ENCODE data around the gene UGT1A8.
A peak's percentile ranks its signal among the peaks of the same experiment; 100 is the strongest.
"Not testable (repeated sequence)": the region's sequence is repeated elsewhere in the genome, so short reads cannot be mapped to it uniquely, and the experiment has no call there.

Gene UGT1A8

DNA sequence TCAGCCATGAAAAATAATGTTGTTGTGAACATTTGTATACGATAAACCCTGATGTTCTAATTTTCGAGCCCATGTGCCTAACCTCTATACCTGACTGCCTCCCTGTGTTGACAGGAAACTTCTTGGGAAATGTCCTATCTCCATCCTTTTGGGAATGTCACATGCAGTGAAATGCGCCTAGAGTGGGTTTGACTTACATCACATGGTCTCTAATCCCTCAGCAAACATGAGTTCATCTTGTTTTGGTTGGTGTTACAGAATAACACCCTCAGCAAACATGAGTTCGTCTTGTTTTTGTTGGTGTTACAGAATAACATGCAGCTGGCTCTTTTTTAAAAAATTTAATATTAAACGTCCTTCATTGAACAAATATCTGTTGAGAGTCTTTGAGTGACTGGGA lies 70.9 kb downstream of the UGT1A8 start:
- no peak for DNase-seq (ENCODE audit: low read depth)

DNA sequence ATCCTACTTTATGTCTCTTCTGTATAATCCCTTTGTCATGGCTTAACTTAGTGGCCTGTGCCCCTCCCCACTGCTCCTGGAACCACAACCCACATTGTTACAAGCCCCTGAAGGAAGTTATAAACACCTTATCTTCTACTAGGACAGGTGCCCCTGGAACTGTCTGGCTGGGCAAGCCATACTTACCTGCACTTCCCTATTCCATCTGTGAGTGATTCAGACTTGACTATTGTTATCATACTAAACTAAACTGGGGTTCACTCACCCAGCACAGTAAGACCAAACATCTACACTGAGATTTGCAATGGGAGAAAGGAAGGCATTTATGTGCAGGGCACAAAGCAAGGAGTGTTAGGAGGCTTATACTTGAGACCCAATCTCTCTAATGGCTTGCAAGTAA lies 71.6 kb downstream of the UGT1A8 start:
- no peak for DNase-seq (ENCODE audit: low read depth)

- no peak for DNase-seq (ENCODE audit: low read depth)
Observed at GRCh38 chr2:233689501-233689900, 72.1 kb downstream of the UGT1A8 start.

- DNase-seq (ENCODE audit: low read depth), result no peak
Observed at GRCh38 chr2:233690444-233690843, 73.0 kb downstream of the UGT1A8 start.

DNA sequence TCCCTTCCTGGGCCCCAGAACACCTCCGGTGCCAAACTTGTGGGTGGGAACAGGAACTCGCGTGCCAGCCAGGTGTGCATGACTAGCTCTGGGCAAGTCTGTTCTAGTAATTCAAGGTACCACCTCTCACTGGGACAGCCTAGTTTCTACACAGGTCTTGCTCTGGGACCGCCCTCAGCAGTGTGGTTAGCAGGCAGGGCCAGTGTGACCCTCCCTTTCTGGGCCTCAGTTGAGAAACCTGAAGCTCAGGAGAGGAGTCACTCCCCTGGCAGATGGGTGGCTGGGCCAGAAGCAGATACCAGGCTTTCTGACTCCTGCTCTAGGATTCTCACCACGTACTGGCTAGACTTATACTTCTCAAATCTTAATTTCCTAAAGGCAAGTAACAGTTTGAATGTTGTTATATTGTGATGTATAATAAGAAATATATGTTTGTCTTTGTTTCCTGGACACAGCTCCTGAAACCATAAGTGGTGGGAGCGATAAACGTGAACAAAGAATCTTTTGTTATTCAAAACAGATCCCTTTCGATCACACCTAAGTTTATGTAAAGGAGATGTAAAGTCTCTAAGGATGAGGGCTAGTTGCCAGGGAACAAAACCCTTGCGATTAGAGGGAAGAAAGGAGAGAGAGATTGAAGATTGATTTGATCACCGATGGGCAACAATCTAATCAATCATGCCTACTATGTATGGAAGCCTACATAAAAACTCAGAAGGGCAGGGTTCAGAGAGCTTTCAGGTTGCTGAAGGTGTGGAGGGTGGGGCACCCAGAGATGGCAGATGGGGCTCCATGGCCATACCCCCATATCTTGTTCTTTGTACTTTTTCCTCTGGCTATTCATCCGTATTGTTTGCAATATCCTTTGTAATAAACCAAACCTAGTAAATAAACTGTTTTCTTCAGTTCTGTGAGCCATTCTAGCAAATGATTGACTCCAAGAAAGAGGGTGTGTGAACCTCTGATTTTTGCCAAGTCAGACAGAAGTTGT lies 74.3 kb downstream of the UGT1A8 start:
- DNase-seq (ENCODE audit: low read depth), result no peak

DNA sequence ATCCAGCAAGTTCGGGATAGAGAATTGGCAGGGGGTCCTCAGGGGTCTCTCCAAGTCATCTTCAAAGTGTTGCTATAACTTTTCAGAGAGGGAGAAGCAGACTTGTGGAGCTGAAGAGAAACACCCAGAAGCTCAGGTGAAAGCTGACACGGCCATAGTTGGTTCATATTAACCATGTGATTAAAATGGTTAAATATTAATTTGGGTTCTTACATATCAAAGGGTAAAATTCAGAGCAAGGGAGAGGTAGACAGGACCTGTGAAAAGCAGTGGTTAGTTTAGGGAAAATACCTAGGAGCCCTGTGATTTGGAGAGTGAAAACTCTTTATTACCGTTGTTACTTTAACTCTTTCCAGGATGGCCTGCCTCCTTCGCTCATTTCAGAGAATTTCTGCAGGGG lies 75.2 kb downstream of the UGT1A8 start, which contains the start of gene UGT1A6:
TSS of gene UGT1A6 (plus strand) at position 243 of the 400 bp plus-strand sequence. CDS start at position 358, 115 bp downstream.
- no peak for DNase-seq (ENCODE audit: low read depth)

DNA sequence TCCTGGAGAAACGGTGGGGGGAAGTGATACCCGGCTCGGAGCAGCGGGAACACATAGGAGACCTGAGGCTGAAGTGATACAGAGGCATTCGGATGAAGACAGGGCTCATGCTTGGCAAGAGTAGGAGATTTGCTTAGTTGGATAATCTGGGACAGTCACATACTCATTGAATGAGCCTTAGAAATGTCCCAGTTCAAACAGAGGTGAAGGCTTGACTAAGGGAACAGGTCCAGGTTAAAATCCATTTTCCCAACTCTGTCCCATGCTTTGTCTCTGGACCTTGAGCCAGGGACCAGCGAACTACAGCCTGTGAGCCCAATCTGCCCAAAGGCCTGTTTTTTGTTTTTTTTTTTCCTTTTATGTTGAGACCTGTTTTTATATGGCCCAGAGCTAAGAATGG lies 76.5 kb downstream of the UGT1A8 start:
- DNase-seq (ENCODE audit: low read depth), result no peak

- no peak for DNase-seq (ENCODE audit: low read depth)
Observed at GRCh38 chr2:233698740-233699139, 81.3 kb downstream of the UGT1A8 start.

GRCh38 chr2:233699424-233700027 lies 82.1 kb downstream of the UGT1A8 start:
- DNase-seq (ENCODE audit: low read depth), result no peak

- no peak for DNase-seq (ENCODE audit: low read depth)
Observed at GRCh38 chr2:233700028-233700635, 82.7 kb downstream of the UGT1A8 start.

DNA sequence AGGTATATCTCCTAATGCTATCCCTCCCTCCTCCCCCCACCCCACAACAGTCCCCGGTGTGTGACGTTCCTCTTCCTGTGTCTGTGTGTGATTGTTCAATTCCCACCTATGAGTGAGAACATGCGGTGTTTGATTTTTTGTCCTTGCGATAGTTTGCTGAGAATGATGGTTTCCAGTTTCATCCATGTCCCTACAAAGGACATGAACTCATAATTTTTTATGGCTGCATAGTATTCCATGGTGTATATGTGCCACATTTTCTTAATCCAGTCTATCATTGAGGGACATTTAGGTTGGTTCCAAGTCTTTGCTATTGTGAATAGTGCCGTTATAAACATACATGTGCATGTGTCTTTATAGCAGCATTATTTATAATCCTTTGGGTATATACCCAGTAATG lies 83.4 kb downstream of the UGT1A8 start:
- not testable (repeated sequence) for DNase-seq (ENCODE audit: low read depth)

- no peak for DNase-seq (ENCODE audit: low read depth)
Observed at GRCh38 chr2:233702238-233702637, 84.8 kb downstream of the UGT1A8 start.

- DNase-seq (ENCODE audit: low read depth), result no peak
Observed at GRCh38 chr2:233705911-233706506, 88.6 kb downstream of the UGT1A8 start.

DNA sequence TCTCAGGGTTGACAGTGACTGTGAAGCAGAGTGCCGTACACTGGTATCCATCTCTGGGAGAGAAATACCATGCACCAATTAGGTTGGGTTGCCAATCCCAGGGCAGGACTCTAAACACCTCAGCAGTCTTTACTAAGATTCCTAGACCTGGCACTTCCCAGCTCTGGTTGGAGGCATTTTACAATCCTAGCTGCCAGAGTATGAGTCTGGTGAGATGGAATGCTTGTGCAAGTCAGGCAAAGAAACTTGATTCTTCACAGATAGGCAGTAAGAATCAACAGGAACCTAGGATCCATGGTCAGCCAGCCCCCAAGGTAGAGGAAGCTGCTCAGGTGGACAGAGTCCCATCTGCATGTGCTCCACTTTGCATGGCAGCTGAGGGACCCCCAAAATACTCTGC lies 89.3 kb downstream of the UGT1A8 start:
- DNase-seq (ENCODE audit: low read depth), result no peak

GRCh38 chr2:233707940-233708644 lies 90.7 kb downstream of the UGT1A8 start:
- no peak for DNase-seq (ENCODE audit: low read depth)

DNA sequence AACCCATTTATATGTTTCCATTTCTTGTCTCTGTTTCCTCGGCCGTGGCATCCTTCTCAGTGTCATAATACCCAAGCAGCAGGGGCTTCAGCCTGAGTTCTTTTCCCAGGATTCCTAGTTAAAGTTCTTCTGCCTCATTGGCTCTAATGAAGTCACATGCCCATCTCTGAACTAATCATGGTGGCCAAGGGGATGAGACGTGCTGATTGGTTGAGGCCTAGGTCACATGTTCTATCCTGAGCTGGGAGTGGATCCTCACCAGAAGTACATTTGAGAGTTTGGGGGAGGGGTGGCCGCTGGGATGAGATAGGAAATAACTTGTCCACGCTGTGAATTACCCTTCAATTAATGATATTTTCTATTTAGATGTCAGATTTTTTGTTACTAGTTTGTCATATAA lies 91.5 kb downstream of the UGT1A8 start:
- DNase-seq (ENCODE audit: low read depth), result no peak

DNA sequence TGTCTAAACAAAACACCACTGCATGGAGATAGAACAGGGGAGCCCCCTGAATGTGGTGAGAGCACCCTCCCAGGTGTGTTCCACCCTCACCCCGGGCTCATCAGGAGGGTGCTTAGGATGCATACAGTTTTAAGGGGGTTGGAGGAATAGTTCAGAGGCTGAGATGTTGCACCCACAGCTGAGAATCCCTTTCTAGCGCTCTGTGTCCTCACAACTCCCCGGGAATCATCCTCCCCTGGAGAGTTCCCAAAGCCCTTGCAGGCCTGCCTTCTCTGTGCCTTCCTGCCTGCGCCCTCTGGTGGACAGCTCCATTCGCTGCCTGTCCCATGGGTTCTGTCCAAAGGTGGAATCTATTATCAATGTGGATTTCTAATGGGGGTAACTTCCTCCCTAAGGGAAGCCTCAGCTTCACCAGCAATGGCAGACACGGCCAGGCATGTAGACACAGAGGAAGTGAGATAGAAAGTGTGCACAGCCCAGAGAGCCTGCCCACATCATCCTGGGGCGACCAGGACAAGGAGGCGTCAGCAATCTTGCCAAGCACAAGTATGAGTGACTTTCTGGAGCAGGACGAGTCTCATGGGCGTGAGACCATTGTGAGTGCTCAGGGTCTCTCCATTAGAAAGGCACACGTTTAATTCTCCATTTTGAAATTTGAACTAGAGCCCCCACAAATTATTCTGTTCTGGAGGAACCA lies 94.0 kb downstream of the UGT1A8 start:
- DNase-seq (ENCODE audit: low read depth), result peak; percentile 58

DNA sequence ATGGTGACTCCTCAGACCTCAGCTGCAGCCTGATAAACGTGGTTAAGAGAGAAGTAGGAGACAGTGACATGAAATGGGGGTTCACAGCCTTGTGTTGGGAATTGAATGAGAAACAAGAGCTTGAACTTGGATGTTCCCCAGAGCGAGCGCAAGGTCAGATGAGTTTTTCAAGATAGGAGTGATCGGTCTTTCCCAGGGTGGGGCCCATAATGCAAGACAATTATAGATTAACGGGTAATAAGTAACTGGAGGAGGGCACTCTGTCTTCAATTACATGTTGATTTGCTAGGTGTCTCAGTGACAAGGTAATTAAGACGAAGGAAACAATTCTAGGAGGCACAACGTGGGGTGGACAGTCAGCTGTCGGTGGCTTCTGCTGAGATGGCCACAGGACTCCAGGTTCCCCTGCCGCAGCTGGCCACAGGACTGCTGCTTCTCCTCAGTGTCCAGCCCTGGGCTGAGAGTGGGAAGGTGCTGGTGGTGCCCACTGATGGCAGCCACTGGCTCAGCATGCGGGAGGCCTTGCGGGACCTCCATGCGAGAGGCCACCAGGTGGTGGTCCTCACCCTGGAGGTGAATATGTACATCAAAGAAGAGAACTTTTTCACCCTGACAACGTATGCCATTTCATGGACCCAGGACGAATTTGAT lies 95.3 kb downstream of the UGT1A8 start, which contains the start of gene UGT1A5:
TSS of gene UGT1A5 (plus strand) at position 297 of the 651 bp plus-strand sequence. CDS start at position 382, 85 bp downstream.
- no peak for DNase-seq (ENCODE audit: low read depth)

- DNase-seq (ENCODE audit: low read depth), result no peak
Observed at GRCh38 chr2:233713262-233713615, 95.8 kb downstream of the UGT1A8 start.

DNA sequence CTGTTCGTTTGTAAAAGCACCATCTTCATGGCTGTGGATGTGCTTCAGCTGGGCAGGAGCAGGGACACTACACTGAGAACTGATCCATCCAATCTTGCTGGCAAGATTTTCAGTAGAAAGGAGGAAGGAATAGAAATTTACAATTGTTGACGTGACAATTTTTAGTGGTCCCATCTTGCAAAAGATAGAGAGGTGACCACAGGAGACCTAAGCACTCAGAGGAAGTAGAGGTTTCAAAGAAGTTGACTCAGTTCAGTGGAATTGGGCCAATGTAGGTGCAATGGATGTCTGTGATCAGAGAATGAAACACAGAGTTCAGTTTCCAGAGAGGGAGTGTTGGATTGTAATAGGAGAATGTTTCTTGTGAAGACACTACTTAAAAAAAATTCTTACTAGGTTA lies 96.7 kb downstream of the UGT1A8 start:
- DNase-seq (ENCODE audit: low read depth), result no peak

DNA sequence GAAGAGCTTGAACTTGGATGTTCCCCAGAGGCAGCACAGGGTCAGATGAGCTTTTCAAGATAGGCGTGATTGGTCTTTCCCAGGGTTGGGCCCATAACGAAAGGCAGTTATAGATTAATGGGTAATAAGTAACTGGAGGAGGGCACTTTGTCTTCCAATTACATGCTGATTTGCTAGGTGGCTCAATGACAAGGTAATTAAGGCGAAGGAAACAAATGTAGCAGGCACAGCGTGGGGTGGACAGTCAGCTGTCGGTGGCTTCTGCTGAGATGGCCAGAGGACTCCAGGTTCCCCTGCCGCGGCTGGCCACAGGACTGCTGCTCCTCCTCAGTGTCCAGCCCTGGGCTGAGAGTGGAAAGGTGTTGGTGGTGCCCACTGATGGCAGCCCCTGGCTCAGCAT lies 101.1 kb downstream of the UGT1A8 start, which contains the start of gene UGT1A4:
TSS of gene UGT1A4 (plus strand) at position 185 of the 400 bp plus-strand sequence. CDS start at position 270, 85 bp downstream.
- no peak for DNase-seq (ENCODE audit: low read depth)
